Adrenal gland (tissue), 12 donors: ENCODE results near the gene LPIN1. TPM values are rescaled to one million over a fixed set of nuclear protein-coding genes. Genes with fewer than 3 reads are reported as not detected.
A peak's percentile ranks its signal among the peaks of the same experiment; 100 is the strongest.

Experiments
- DNase-seq, 7 donors: peaks; one replicate each; pipeline ENCODE4 v3.0.0-alpha.2; 2019 to 2020
- H3K27ac ChIP-seq, 5 donors: fragments of 200-600 bp; sonication (generic) in 4 of 5; 1 replicate in 3 of 5; 2 replicates in 2 of 5; pipeline versions ENCODE4 v1.5.1 to v1.8.0; 2016 to 2020; ENCODE audit warnings: mild to moderate bottlenecking in 1 of 5
- H3K27me3 ChIP-seq: fragments of 200-600 bp; 2 replicates; pipeline ENCODE4 v1.8.0; 2021
- H3K36me3 ChIP-seq, 2 donors: fragments of 200-600 bp; replicated peaks in 1 of 2; 1 replicate in 1 of 2; 2 replicates in 1 of 2; pipeline versions ENCODE4 v1.5.1 to v1.8.0; 2018 to 2022
- H3K4me1 ChIP-seq, 2 donors: fragments of 200-600 bp; replicated peaks in 1 of 2; 1 replicate in 1 of 2; 2 replicates in 1 of 2; pipeline versions ENCODE4 v1.5.1 to v1.8.0; 2018 to 2021
- H3K4me3 ChIP-seq, 4 donors: fragments of 200-600 bp; sonication (generic) in 3 of 4; one replicate each; pipeline ENCODE4 v1.5.1; 2016 to 2018
- H3K9me3 ChIP-seq, 3 donors: fragments of 200-600 bp; sonication (generic) in 1 of 3; replicated peaks in 1 of 3; 1 replicate in 2 of 3; 2 replicates in 1 of 3; pipeline versions ENCODE4 v1.5.1 to v1.8.0; 2016 to 2021
- CTCF ChIP-seq, 6 experiments: fragments of 450-650 bp in 4 of 6; fragments of 200-600 bp in 2 of 6; sonication (generic) in 1 of 6; IDR thresholded peaks; 1 replicate in 5 of 6; 2 replicates in 1 of 6; pipeline versions ENCODE4 v1.5.1 to v1.8.0; 2016 to 2021; ENCODE audit warnings: antibody characterized with exemption in 6 of 6, mild to moderate bottlenecking in 2 of 6, moderate library complexity in 1 of 6
- POLR2A ChIP-seq, 2 donors: fragments of 450-650 bp; IDR thresholded peaks; one replicate each; pipeline ENCODE4 v1.6.1; 2017; ENCODE audit warnings: antibody characterized with exemption in 2 of 2, mild to moderate bottlenecking in 2 of 2, moderate library complexity in 1 of 2
- WGBS, 4 donors: extraction: QIAGEN DNeasy Blood & Tissue Kit in 2 of 4; methylation state at CpG; one replicate each; pipeline versions ENCODE4 v1.1.5 to v1.1.7; 2013 to 2017; 5-methylcytosine and 5-hydroxymethylcytosine counted together
- intact Hi-C, 2 donors: fragments of 100-400 bp; cut with DNase I; formaldehyde crosslinking; loops; one replicate each; pipeline versions ENCODE4 v1.14.1 to v1.15.0; 2022 to 2023
- polyA plus RNA-seq, 3 donors: library from polyadenylated mRNA; stranded (reverse); fragments of 200-250 nt in 2 of 3; fragments of 350-450 nt in 1 of 3; fragmentation: Illumina TruSeq in 1 of 3; extraction: RNeasy Lipid Tissue Mini Kit (QIAGEN cat#74804) in 1 of 3; gene quantifications; one replicate each; pipeline ENCODE4 v1.2.3, GENCODE V29; 2013 to 2014
- total RNA-seq, 9 donors: library from RNA; depleted of rRNA in 4 of 9; stranded (reverse); fragments of >200 nt in 4 of 9; fragments of 120-200 nt in 1 of 9; fragmentation: NEBNext Ultra II Directional in 1 of 9; extraction: Animal tissue kit (Norgen Biotek cat#: 25700) in 1 of 9; gene quantifications; one replicate each; pipeline versions ENCODE4 v1.1.0 to v1.2.4, GENCODE V29; 2013 to 2023
- donor health status: healthy with polysubstance abuse.
- donor health status: Bipolar disorder and iron deficiency.
- donor health status: DM: yes; HTN: yes; CAD: no.
- donor health status: DM: no; HTN: no; CAD: no.
- donor health status: DM: no; HTN: no; CAD: no.
- donor health status: DM: yes; HTN: yes; CAD: no.

LPIN1 gene
- total and polyA plus RNA-seq, 12 donors = 17.0 to 58.5 (median 36.8) TPM

DNA sequence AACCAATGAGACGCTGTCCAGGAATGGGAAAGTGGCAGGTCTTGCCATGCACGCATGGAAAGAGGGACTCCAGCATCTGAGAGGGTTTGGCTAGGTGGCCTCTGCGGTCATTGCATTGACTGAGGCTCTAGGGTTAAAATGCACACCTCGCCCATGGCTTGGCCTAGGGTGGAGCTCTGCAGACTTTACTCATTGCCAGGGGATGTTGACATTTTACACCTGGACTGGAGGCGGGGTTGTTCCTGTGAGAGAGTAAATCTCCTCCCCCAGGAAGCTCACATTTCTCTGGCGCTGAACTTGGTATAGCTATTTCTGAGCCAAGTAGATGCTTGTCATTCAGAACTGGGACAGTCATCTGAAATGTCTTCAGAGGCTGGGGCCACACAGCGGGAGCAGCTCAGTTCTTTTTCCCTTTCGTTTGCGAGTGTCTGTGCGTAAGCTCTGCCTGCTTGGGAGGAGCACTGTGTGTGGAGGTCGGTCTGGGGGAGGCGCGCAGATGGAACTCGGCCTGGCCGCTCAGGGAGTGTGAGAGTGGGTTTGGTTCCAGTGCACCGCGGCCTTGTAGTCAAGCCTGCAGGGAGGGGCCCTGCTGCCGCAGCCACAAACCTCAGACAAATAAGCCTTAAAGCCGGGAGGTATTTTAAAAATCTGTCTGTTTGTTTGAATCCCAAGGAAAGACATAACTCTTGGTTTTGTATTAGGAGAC lies 76.5 kb downstream of the LPIN1 start:
- TF ChIP-seq CTCF (IDR thresholded peaks at IDR 0.05) (no peak), POLR2A (IDR thresholded peaks at IDR 0.05) (no peak)
- Histone ChIP-seq H3K27ac (no peak overlapping the region), H3K4me1 (no peaks in the 10 kb centered on the region), H3K4me3 (no peak overlapping the region), H3K9me3 (no peaks in the 10 kb centered on the region), H3K36me3 (peaks cover 0 to 45% of the 10 kb centered on the region in 2 donors), H3K27me3 (no peaks in the 10 kb centered on the region)
- WGBS, 4 donors = 83 to 98% (median 91%) methylated on average over 12 to 19 of the region's 19 CpGs
- intact Hi-C loops = loop anchor here in 1 of 2 donors (10.0 kb wide), 1 partner anchor 1182 kb away; no protein-coding TSS in a partner anchor
- DNase-seq = peak in 1 of 7 donors; percentile 12

GRCh38 chr2:11824901-11825828 lies 78.7 kb downstream of the LPIN1 start:
- intact Hi-C loops = loop anchor here in 1 of 2 donors (10.0 kb wide), 1 partner anchor 1180 kb away; no protein-coding TSS in a partner anchor
- DNase-seq = peak in 2 of 7 donors; percentile 27 to 51
- peaks cover 0 to 32% of the 10 kb centered on the region in 2 donors for H3K36me3 ChIP-seq
- no peak overlapping the region for H3K4me3 ChIP-seq
- H3K27me3 ChIP-seq = no peaks in the 10 kb centered on the region
- TF ChIP-seq POLR2A (IDR thresholded peaks at IDR 0.05) (no peak), CTCF (IDR thresholded peaks at IDR 0.05) (no peak)
- peaks cover 13 to 15% of the 10 kb centered on the region in 2 donors for H3K4me1 ChIP-seq
- H3K9me3 ChIP-seq = no peaks in the 10 kb centered on the region
- H3K27ac ChIP-seq = peak overlapping the region in 2 of 5 donors; percentile 13 to 29
- 75 to 84% (median 81%) methylated on average over 12 to 16 of the region's 16 CpGs for WGBS, 4 donors

GRCh38 chr2:11827547-11827946 lies 81.1 kb downstream of the LPIN1 start:
- TF ChIP-seq POLR2A (IDR thresholded peaks at IDR 0.05) (no peak), CTCF (IDR thresholded peaks at IDR 0.05) (no peak)
- Histone ChIP-seq H3K36me3 (peaks cover 0 to 23% of the 10 kb centered on the region in 2 donors), H3K27ac (no peak overlapping the region), H3K9me3 (no peaks in the 10 kb centered on the region), H3K4me3 (no peak overlapping the region), H3K4me1 (peaks cover 21 to 29% of the 10 kb centered on the region in 2 donors), H3K27me3 (no peaks in the 10 kb centered on the region)
- peak in 1 of 7 donors; percentile 17 for DNase-seq
- intact Hi-C loops = loop anchor here in 1 of 2 donors (10.0 kb wide), 1 partner anchor 1177 kb away; no protein-coding TSS in a partner anchor
- 85 to 91% (median 86%) methylated on average over 4 of the region's 4 CpGs for WGBS, 4 donors

- Histone ChIP-seq H3K4me3 (no peak overlapping the region), H3K9me3 (no peaks in the 10 kb centered on the region), H3K4me1 (peaks cover 21 to 29% of the 10 kb centered on the region in 2 donors), H3K36me3 (peaks cover 0 to 22% of the 10 kb centered on the region in 2 donors), H3K27ac (peak overlapping the region in 4 of 5 donors; percentile 67 to 90 (median 73)), H3K27me3 (no peaks in the 10 kb centered on the region)
- intact Hi-C loops = loop anchor here in 1 of 2 donors (10.0 kb wide), 1 partner anchor 1176 kb away; no protein-coding TSS in a partner anchor
- WGBS, 4 donors = 74 to 85% (median 81%) methylated on average over 3 of the region's 3 CpGs
- TF ChIP-seq CTCF (IDR thresholded peaks at IDR 0.05) = no peak
- no peak for TF ChIP-seq POLR2A (IDR thresholded peaks at IDR 0.05)
- no peak for DNase-seq
Observed at GRCh38 chr2:11828933-11829323, 82.5 kb downstream of the LPIN1 start.
